H9 (cell line): ENCODE measurements around the gene SIGLEC1. TPM values are rescaled to one million over a fixed set of nuclear protein-coding genes. Genes with fewer than 3 reads are reported as not detected.

Experiments used
- DNase-seq: peaks from one replicate; pipeline ENCODE4 v3.0.0-alpha.2; 2017
- H2AFZ ChIP-seq: one replicate; pipeline ENCODE4 v1.6.1; 2013; ENCODE audit warnings: mild to moderate bottlenecking, low read length, control low read depth, moderate library complexity
- H2AK5ac ChIP-seq: 2 replicates; pipeline ENCODE4 v1.6.1; 2013; ENCODE audit warnings: low read length, control low read depth, mixed read lengths; ENCODE audit not compliant: insufficient read length
- H2BK120ac ChIP-seq: one replicate; pipeline ENCODE4 v1.6.1; 2013; ENCODE audit warnings: low read depth, mild to moderate bottlenecking, low read length, control low read depth, inconsistent platforms; ENCODE audit not compliant: poor library complexity, severe bottlenecking
- H2BK12ac ChIP-seq: 2 replicates; pipeline ENCODE4 v1.6.1; 2013; ENCODE audit warnings: low read length, control low read depth, mixed read lengths, low read depth; ENCODE audit not compliant: insufficient read length
- H2BK15ac ChIP-seq: 2 replicates; pipeline ENCODE4 v1.6.1; 2013; ENCODE audit warnings: low read depth, low read length, control low read depth
- H2BK20ac ChIP-seq: one replicate; pipeline ENCODE4 v1.6.1; 2013; ENCODE audit warnings: low read depth, mild to moderate bottlenecking, low read length, control low read depth, inconsistent platforms; ENCODE audit not compliant: poor library complexity, severe bottlenecking
- H2BK5ac ChIP-seq: 2 replicates; pipeline ENCODE4 v1.6.1; 2013; ENCODE audit warnings: low read length, control low read depth, mixed read lengths; ENCODE audit not compliant: insufficient read length
- H3K14ac ChIP-seq: 2 replicates; pipeline ENCODE4 v1.6.1; 2013; ENCODE audit warnings: low read length, control low read depth; ENCODE audit not compliant: insufficient read depth
- H3K18ac ChIP-seq: 2 replicates; pipeline ENCODE4 v1.6.1; 2013; ENCODE audit warnings: low read depth, mild to moderate bottlenecking, mixed read lengths, low read length, control low read depth; ENCODE audit not compliant: insufficient read length
- H3K23ac ChIP-seq: 2 replicates; pipeline ENCODE4 v1.6.1; 2013; ENCODE audit warnings: low read length, control low read depth, mixed read lengths, low read depth; ENCODE audit not compliant: insufficient read length
- H3K23me2 ChIP-seq: 2 replicates; pipeline ENCODE4 v1.6.1; 2013; ENCODE audit warnings: low read depth, mild to moderate bottlenecking, mixed read lengths, low read length, control low read depth; ENCODE audit not compliant: insufficient read length, poor library complexity, severe bottlenecking
- H3K27ac ChIP-seq: 2 replicates; pipeline ENCODE4 v1.5.1; 2013; ENCODE audit warnings: low read length, control low read depth, mixed read lengths, low read depth; ENCODE audit not compliant: insufficient read length
- H3K27me3 ChIP-seq: 2 replicates; pipeline ENCODE4 v1.6.1; 2013; ENCODE audit warnings: low read length, control low read depth, inconsistent platforms; ENCODE audit not compliant: insufficient read depth
- H3K4ac ChIP-seq: 2 replicates; pipeline ENCODE4 v1.6.1; 2013; ENCODE audit warnings: low read depth, mild to moderate bottlenecking, control low read depth, inconsistent platforms, low read length, moderate library complexity
- H3K4me1 ChIP-seq: 2 replicates; pipeline ENCODE4 v1.6.1; 2013; ENCODE audit warnings: low read length, control low read depth, inconsistent platforms; ENCODE audit not compliant: insufficient read depth
- H3K4me2 ChIP-seq: 2 replicates; pipeline ENCODE4 v1.6.1; 2013; ENCODE audit warnings: low read length, control low read depth, mixed read lengths; ENCODE audit not compliant: insufficient read length, insufficient read depth
- H3K56ac ChIP-seq: 2 replicates; pipeline ENCODE4 v1.6.1; 2013; ENCODE audit warnings: low read depth, mild to moderate bottlenecking, mixed read lengths, low read length, control low read depth; ENCODE audit not compliant: insufficient read length
- H3K79me1 ChIP-seq: 2 replicates; pipeline ENCODE4 v1.6.1; 2013; ENCODE audit warnings: low read depth, mild to moderate bottlenecking, moderate library complexity, low read length, control low read depth, inconsistent platforms; ENCODE audit not compliant: insufficient read depth, poor library complexity, severe bottlenecking
- H3K79me2 ChIP-seq: 2 replicates; pipeline ENCODE4 v1.6.1; 2013; ENCODE audit warnings: low read length, control low read depth, inconsistent platforms; ENCODE audit not compliant: insufficient read depth
- H3K9ac ChIP-seq: 2 replicates; pipeline ENCODE4 v1.6.1; 2013; ENCODE audit warnings: low read length, control low read depth, mixed read lengths; ENCODE audit not compliant: insufficient read length; ENCODE audit errors: extremely low read depth
- H3K9me3 ChIP-seq: one replicate; pipeline ENCODE4 v1.6.1; 2013; ENCODE audit warnings: low read depth, low read length, inconsistent platforms; ENCODE audit not compliant: control insufficient read depth
- H3T11ph ChIP-seq: one replicate; pipeline ENCODE4 v1.6.1; 2013; ENCODE audit warnings: mild to moderate bottlenecking, low read length, control low read depth, inconsistent platforms
- H4K20me1 ChIP-seq: one replicate; pipeline ENCODE4 v1.6.1; 2013; ENCODE audit not compliant: control insufficient read depth, insufficient read length, insufficient read depth
- H4K5ac ChIP-seq: 2 replicates; pipeline ENCODE4 v1.6.1; 2013; ENCODE audit warnings: low read depth, mild to moderate bottlenecking, mixed read lengths, low read length, control low read depth; ENCODE audit not compliant: insufficient read length
- H4K8ac ChIP-seq: replicated peaks from 2 replicates; pipeline ENCODE4 v1.6.1; 2013; ENCODE audit warnings: low read length, control low read depth, mixed read lengths, low read depth; ENCODE audit not compliant: insufficient read length
- H4K91ac ChIP-seq: 2 replicates; pipeline ENCODE4 v1.6.1; 2013; ENCODE audit warnings: low read depth, mild to moderate bottlenecking, moderate library complexity, mixed read lengths, low read length, control low read depth; ENCODE audit not compliant: insufficient read length
- H3K27ac Mint-ChIP-seq, 3 experiments: 2 replicates in 2 of 3; 3 replicates in 1 of 3; pipeline ENCODE4 v1.8.0; 2020 to 2021; ENCODE audit warnings: mixed read lengths in 3 of 3, mild to moderate bottlenecking in 1 of 3, moderate library complexity in 1 of 3
- H3K27me3 Mint-ChIP-seq: 2 replicates; pipeline ENCODE4 v1.8.0; 2021; ENCODE audit warnings: low read depth, mild to moderate bottlenecking, moderate library complexity, mixed read lengths
- H3K36me3 Mint-ChIP-seq, 3 experiments: 2 replicates in 2 of 3; 3 replicates in 1 of 3; pipeline ENCODE4 v1.8.0; 2020 to 2021; ENCODE audit warnings: low read depth in 3 of 3, mixed read lengths in 3 of 3; ENCODE audit not compliant: insufficient read depth in 1 of 3
- H3K4me1 Mint-ChIP-seq, 2 experiments: 2 replicates each; pipeline ENCODE4 v1.8.0; 2020; ENCODE audit warnings: mixed read lengths in 2 of 2
- H3K4me3 Mint-ChIP-seq, 2 experiments: 2 replicates in 1 of 2; 3 replicates in 1 of 2; pipeline ENCODE4 v1.8.0; 2020 to 2021; ENCODE audit warnings: mild to moderate bottlenecking in 2 of 2, mixed read lengths in 2 of 2, moderate library complexity in 1 of 2
- H3K9me3 Mint-ChIP-seq, 2 experiments: 2 replicates in 1 of 2; 3 replicates in 1 of 2; pipeline ENCODE4 v1.8.0; 2020; ENCODE audit warnings: mild to moderate bottlenecking in 2 of 2, mixed read lengths in 2 of 2, moderate library complexity in 1 of 2
- CTCF ChIP-seq: fragments of 200-600 bp; sonication (generic); conservative IDR thresholded peaks from 3 replicates; pipeline ENCODE4 v1.8.0; 2021; ENCODE audit warnings: antibody characterized with exemption, mild to moderate bottlenecking
- WGBS: extraction: QIAGEN DNeasy Blood & Tissue Kit; methylation state at CpG from one replicate; pipeline ENCODE4 v1.1.7; 2013; ENCODE audit warnings: missing lambda C conversion rate, low lambda C conversion rate, mixed read lengths; ENCODE audit not compliant: insufficient read length; ENCODE audit errors: extremely low coverage; 5-methylcytosine and 5-hydroxymethylcytosine counted together
- total RNA-seq: library from RNA; stranded (reverse); gene quantifications from 2 replicates; pipeline ENCODE4 v1.2.1, GENCODE V29; 2021

The SIGLEC1 gene
- total RNA-seq, 1 experiment from 2014 or later: not detected

- H3K23ac ChIP-seq: no peak overlapping the region
- Mint-ChIP-seq H3K4me3 (no peak overlapping the region), H3K9me3 (no peaks in the 10 kb centered on the region), H3K4me1 (peaks cover 7 to 14% of the 10 kb centered on the region in 2 experiments; a peak in 3 of 4 replicates), H3K36me3 (peaks cover 21 to 33% (median 29%) of the 10 kb centered on the region in 3 experiments; a peak in 6 of 7 replicates), H3K27ac (no peak overlapping the region), H3K27me3 (peaks cover 24% of the 10 kb centered on the region)
- H2BK5ac ChIP-seq: no peak overlapping the region
- peaks cover 19% of the 10 kb centered on the region for H3K23me2 ChIP-seq
- no peaks in the 10 kb centered on the region for H3K79me1 ChIP-seq
- H3K79me2 ChIP-seq: no peaks in the 10 kb centered on the region
- H2AK5ac ChIP-seq: no peak overlapping the region
- no peak overlapping the region for H2BK20ac ChIP-seq
- no peak overlapping the region for H4K5ac ChIP-seq
- H3K27me3 ChIP-seq: peaks cover 13% of the 10 kb centered on the region
- H3K27ac ChIP-seq: no peak overlapping the region
- no peaks in the 10 kb centered on the region for H4K20me1 ChIP-seq
- H3K18ac ChIP-seq: no peak overlapping the region
- no peak overlapping the region for H4K91ac ChIP-seq
- no peak overlapping the region for H3K9ac ChIP-seq
- H2BK12ac ChIP-seq: no peak overlapping the region
- no peak overlapping the region for H3T11ph ChIP-seq
- H2BK15ac ChIP-seq: no peak overlapping the region
- H3K4me1 ChIP-seq: peaks cover 2% of the 10 kb centered on the region; the same call in 1 of the 2 replicates
- H3K9me3 ChIP-seq: no peaks in the 10 kb centered on the region
- no peak overlapping the region for H4K8ac ChIP-seq
- no peak overlapping the region for H3K56ac ChIP-seq
- H3K4me2 ChIP-seq: no peak overlapping the region
- no peak overlapping the region for H2BK120ac ChIP-seq
- no CpG with 5 or more reads among the region's 16 CpGs for WGBS
- no peak for TF ChIP-seq CTCF
- no peak overlapping the region for H3K14ac ChIP-seq
- H3K4ac ChIP-seq: no peak overlapping the region
- no peak overlapping the region for H2AFZ ChIP-seq
- DNase-seq: no peak
These were observed 41.9 kb upstream of the SIGLEC1 start for GRCh38 chr20:3754276-3754630.
